ACHN (cell line): ENCODE measurements around the gene JPT2.

Source experiments
- DNase-seq: peaks from one replicate; pipeline ENCODE4 v3.0.0-alpha.2; 2015
- in situ Hi-C: cut with HindIII; loops from 2 replicates; pipeline ENCODE4 v1.10.0; 2017; ENCODE audit warnings: low sequenced_read_pairs, low pct_ligation_motif_present, low pct_unique_long_range_greater_than_20kb

The JPT2 gene

DNA sequence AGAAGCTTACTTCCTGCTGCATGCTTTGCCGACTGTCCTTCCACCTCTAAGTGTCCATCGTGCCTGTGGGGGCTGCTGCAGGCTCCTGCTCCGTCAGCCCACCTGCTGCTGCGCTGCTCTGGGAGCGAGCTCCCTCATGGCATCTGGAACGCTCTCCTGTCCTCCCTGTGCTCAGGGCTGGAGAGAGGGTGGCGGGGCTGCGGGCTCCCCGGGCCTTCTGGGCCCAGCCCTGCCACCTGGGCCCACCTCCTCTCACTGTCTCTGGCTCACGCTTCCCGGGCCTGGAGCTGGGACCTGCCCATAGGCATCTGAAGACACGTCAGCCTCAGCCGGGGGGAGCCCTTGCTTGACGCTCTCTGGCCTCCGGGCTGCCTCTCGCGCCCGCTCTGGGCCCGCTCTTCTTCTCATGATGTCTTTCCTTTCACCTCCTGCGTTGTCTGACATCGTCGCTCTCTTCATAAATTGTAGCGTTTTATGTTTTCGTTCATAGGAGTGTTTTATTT is 66.3 kb downstream of the JPT2 start:
- no peak for DNase-seq
- in situ Hi-C loops, result no loop called here

DNA sequence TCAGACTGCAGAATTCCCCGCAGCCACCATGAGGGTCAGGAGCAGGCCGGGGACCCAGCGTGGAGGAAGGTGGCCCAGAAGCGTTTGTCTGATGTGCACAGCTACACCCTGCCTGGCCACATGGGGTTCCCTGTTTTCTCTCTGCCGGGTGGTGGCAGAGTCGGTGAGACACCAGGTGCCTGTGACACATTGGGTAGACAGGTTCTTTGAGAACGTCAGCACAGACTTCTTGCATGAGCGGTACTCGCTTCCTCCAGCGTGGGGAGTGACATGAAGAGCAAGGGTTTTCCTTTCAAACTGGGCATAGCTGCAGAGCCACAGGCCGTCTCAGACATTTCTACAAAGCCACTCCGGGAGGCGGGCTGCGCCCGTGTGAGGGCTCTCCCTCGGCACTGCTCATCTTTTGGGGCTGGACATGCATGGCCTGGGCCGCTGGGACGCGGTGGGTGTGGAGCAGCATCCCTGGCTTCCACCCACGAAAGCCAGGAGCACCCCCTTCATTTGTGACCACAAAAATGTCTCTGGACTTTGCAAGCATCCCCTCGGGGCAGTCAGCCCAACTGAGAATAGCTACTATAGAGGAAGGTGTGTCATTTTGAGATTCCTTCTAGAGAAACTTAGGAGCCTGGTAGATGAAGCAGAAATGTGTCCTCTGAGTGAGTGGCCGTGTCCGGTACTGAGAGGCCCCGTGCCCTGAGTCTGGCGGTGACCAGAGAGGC is 67.3 kb downstream of the JPT2 start:
- DNase-seq, result no peak
- in situ Hi-C loops, result no loop called here

GRCh38 chr16:1745900-1746692 is 68.0 kb downstream of the JPT2 start:
- DNase-seq, result no peak
- in situ Hi-C loops, result no loop called here

DNA sequence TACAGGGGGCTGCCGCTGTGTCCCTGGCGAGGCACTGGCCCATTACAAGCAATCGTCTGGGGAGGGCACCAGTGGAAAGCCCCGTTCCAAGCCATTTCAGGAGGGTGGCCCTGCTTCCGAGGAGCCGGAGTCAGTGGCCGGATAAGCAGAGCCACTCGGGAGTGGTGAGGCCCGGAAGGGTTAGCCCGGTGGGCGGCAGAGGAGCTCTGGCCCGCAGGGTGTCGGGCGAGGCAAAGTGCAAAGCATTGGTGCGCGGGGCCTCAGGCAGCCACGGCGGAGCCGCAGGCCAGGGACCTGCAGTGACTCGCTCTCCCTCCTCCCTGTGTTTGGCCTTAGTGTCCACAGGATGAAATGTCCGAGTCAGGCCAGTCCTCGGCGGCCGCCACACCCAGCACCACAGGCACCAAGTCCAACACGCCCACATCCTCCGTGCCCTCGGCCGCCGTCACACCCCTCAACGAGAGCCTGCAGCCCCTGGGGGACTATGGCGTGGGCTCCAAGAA is 68.7 kb downstream of the JPT2 start:
- in situ Hi-C loops, result no loop called here
- no peak for DNase-seq

GRCh38 chr16:1747934-1748333 is 69.9 kb downstream of the JPT2 start:
- in situ Hi-C loops, result no loop called here
- no peak for DNase-seq

DNA sequence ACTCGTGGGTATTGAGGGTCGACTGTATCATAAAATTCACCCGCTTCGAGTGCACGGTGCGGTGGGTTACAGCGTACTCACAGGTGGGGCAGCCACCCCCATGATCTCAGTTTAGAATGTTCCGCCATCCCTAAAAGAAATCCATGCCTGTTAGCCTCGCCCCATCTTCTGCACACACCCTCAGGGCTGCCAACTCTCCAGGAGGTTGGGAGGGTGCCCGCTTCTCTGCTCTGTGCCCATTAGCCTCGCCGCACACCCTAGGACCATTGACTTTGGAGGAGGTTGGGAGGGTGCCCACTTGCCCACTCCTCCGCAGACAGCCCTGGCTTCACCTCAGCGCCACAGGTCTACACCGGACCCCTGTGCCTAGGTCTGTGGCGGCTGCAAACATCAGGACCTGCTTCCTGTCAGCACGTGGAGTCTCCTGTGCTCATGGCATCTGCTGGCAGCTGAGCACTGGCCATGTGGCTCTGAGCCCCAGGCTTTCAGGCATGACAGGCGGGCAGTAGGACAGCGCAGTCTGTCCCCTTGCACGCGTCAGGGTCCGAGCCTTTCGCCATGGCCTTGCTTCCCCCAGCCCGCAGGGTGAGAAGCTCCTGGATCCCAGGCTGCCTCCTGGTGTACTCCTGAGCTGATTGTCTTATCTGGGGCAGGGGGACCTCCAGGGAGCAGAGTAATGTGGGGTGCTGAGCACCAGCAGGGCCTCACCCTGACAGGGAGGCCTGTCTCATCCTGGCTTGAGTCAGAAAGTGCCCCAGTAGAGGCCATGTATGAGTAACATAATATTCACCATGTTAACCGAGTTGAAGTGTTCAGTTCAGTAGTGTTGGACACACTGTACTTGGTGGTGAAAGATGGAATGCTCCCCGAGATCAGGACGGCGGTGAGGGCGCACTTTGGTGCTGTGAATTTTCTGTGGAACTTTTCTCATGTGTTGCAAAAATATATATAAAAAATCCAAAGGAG is 71.4 kb downstream of the JPT2 start:
- in situ Hi-C loops, result no loop called here
- DNase-seq, result no peak
